Effector memory CD4-positive, alpha-beta T cell (primary cell): ENCODE data around the gene MTHFSD.

Experiments
- DNase-seq, 3 donors: peaks; one replicate each; pipeline ENCODE4 v3.0.0-alpha.2; 2020
- H3K27ac ChIP-seq: 2 replicates; pipeline ENCODE4 v1.7.0; 2013; ENCODE audit warnings: mild to moderate bottlenecking, low read length, moderate library complexity; ENCODE audit not compliant: insufficient read depth, poor library complexity, severe bottlenecking
- H3K27me3 ChIP-seq: replicated peaks from 2 replicates; pipeline ENCODE4 v1.7.0; 2013; ENCODE audit warnings: mild to moderate bottlenecking, low read length; ENCODE audit not compliant: insufficient read depth, control insufficient read depth, poor library complexity, severe bottlenecking
- H3K36me3 ChIP-seq: 2 replicates; pipeline ENCODE4 v1.7.0; 2013; ENCODE audit warnings: mild to moderate bottlenecking, low read length, moderate library complexity; ENCODE audit not compliant: control insufficient read depth, insufficient read depth
- H3K4me1 ChIP-seq: 2 replicates; pipeline ENCODE4 v1.7.0; 2013; ENCODE audit warnings: low read length, mild to moderate bottlenecking; ENCODE audit not compliant: control insufficient read depth, insufficient read depth, poor library complexity, severe bottlenecking
- H3K4me3 ChIP-seq: 2 replicates; pipeline ENCODE4 v1.7.0; 2013; ENCODE audit warnings: low read length, low read depth, mild to moderate bottlenecking; ENCODE audit not compliant: insufficient read depth, poor library complexity, severe bottlenecking
- H3K9me3 ChIP-seq: 2 replicates; pipeline ENCODE4 v1.7.0; 2013; ENCODE audit warnings: mild to moderate bottlenecking, low read length, moderate library complexity; ENCODE audit not compliant: control insufficient read depth

MTHFSD gene

GRCh38 chr16:86512860-86513470 lies 42.1 kb downstream of the MTHFSD start:
- H3K27ac ChIP-seq, result no peak overlapping the region
- no peak for DNase-seq
- H3K9me3 ChIP-seq, result no peaks in the 10 kb centered on the region
- peaks cover 59% of the 10 kb centered on the region for H3K27me3 ChIP-seq
- no peak overlapping the region for H3K4me3 ChIP-seq
- H3K4me1 ChIP-seq, result peaks cover 16% of the 10 kb centered on the region
- H3K36me3 ChIP-seq, result no peaks in the 10 kb centered on the region

GRCh38 chr16:86512301-86512859 lies 42.7 kb downstream of the MTHFSD start:
- DNase-seq, result no peak
- Histone ChIP-seq H3K36me3 (no peaks in the 10 kb centered on the region), H3K9me3 (no peaks in the 10 kb centered on the region), H3K27ac (no peak overlapping the region), H3K27me3 (peaks cover 58% of the 10 kb centered on the region), H3K4me3 (no peak overlapping the region), H3K4me1 (peaks cover 16% of the 10 kb centered on the region)

GRCh38 chr16:86511317-86512161 lies 43.5 kb downstream of the MTHFSD start:
- Histone ChIP-seq H3K4me3 (no peak overlapping the region), H3K27ac (no peak overlapping the region), H3K36me3 (no peaks in the 10 kb centered on the region), H3K4me1 (peaks cover 16% of the 10 kb centered on the region), H3K27me3 (peaks cover 58% of the 10 kb centered on the region), H3K9me3 (no peaks in the 10 kb centered on the region)
- no peak for DNase-seq

GRCh38 chr16:86510465-86511261 lies 44.4 kb downstream of the MTHFSD start, which contains the start of gene FOXF1:
TSS of gene FOXF1 (plus strand) at chr16:86510527. CDS start at chr16:86510570, 43 bp downstream.
- peaks cover 61% of the 10 kb centered on the region for H3K27me3 ChIP-seq
- H3K9me3 ChIP-seq, result no peaks in the 10 kb centered on the region
- H3K27ac ChIP-seq, result no peak within 1 kb of the TSS
- peak within 1 kb of the TSS; percentile 46 for H3K4me3 ChIP-seq
- no peaks in the 10 kb centered on the region for H3K36me3 ChIP-seq
- peaks cover 20% of the 10 kb centered on the region for H3K4me1 ChIP-seq
- DNase-seq, result no peak

GRCh38 chr16:86509759-86510464 lies 45.1 kb downstream of the MTHFSD start:
- DNase-seq, result no peak
- Histone ChIP-seq H3K4me1 (peaks cover 20% of the 10 kb centered on the region), H3K4me3 (peak overlapping the region; percentile 46), H3K27me3 (peaks cover 58% of the 10 kb centered on the region), H3K27ac (no peak overlapping the region), H3K9me3 (no peaks in the 10 kb centered on the region), H3K36me3 (no peaks in the 10 kb centered on the region)

GRCh38 chr16:86508947-86509758 lies 45.9 kb downstream of the MTHFSD start:
- H3K4me3 ChIP-seq, result peak overlapping the region; percentile 46
- DNase-seq, result no peak
- no peak overlapping the region for H3K27ac ChIP-seq
- H3K9me3 ChIP-seq, result no peaks in the 10 kb centered on the region
- H3K36me3 ChIP-seq, result no peaks in the 10 kb centered on the region
- H3K4me1 ChIP-seq, result peaks cover 20% of the 10 kb centered on the region
- peaks cover 64% of the 10 kb centered on the region for H3K27me3 ChIP-seq

GRCh38 chr16:86508028-86508946 lies 46.7 kb downstream of the MTHFSD start:
- Histone ChIP-seq H3K4me1 (peaks cover 20% of the 10 kb centered on the region), H3K36me3 (no peaks in the 10 kb centered on the region), H3K4me3 (peak overlapping the region; percentile 46), H3K9me3 (no peaks in the 10 kb centered on the region), H3K27me3 (peaks cover 66% of the 10 kb centered on the region), H3K27ac (no peak overlapping the region)
- DNase-seq, result no peak

GRCh38 chr16:86507173-86508027 lies 47.6 kb downstream of the MTHFSD start:
- Histone ChIP-seq H3K27ac (no peak overlapping the region), H3K9me3 (no peaks in the 10 kb centered on the region), H3K4me1 (peaks cover 20% of the 10 kb centered on the region), H3K4me3 (no peak overlapping the region), H3K27me3 (peaks cover 64% of the 10 kb centered on the region), H3K36me3 (no peaks in the 10 kb centered on the region)
- no peak for DNase-seq
